CD14-positive monocyte (primary cell): ENCODE results near the gene MEOX2. TPM values are rescaled to one million over a fixed set of nuclear protein-coding genes. Genes with fewer than 3 reads are reported as not detected.

Source experiments
- DNase-seq, 3 donors: peaks; one replicate each; pipeline ENCODE4 v3.0.0-alpha.2; 2011 to 2022
- H2AFZ ChIP-seq: 2 replicates; pipeline ENCODE4 v1.6.0; 2012; ENCODE audit warnings: mild to moderate bottlenecking, low read depth, low read length, inconsistent platforms; ENCODE audit not compliant: insufficient read depth, poor library complexity, severe bottlenecking
- H3K27ac ChIP-seq, 2 donors: 1 replicate in 1 of 2; 2 replicates in 1 of 2; pipeline ENCODE4 v1.5.1; 2012 to 2013; ENCODE audit warnings: low read length in 2 of 2, control low read depth in 1 of 2, inconsistent platforms in 1 of 2, low read depth in 1 of 2, mild to moderate bottlenecking in 1 of 2
- H3K27me3 ChIP-seq, 2 donors: one replicate each; pipeline versions ENCODE4 v1.6.0 to v1.6.1; 2011 to 2013; ENCODE audit warnings: low read length in 2 of 2; ENCODE audit not compliant: control insufficient read depth in 2 of 2, insufficient read depth in 2 of 2
- H3K36me3 ChIP-seq, 2 donors: replicated peaks in 1 of 2; 1 replicate in 1 of 2; 2 replicates in 1 of 2; pipeline versions ENCODE4 v1.5.1 to v1.6.1; 2012 to 2013; ENCODE audit warnings: low read length in 2 of 2, control low read depth in 1 of 2, inconsistent platforms in 1 of 2, mild to moderate bottlenecking in 1 of 2; ENCODE audit not compliant: insufficient read depth in 2 of 2, control insufficient read depth in 1 of 2
- H3K4me1 ChIP-seq, 2 donors: 1 replicate in 1 of 2; 2 replicates in 1 of 2; pipeline versions ENCODE4 v1.5.1 to v1.6.1; 2012 to 2013; ENCODE audit warnings: low read length in 2 of 2, control low read depth in 1 of 2, inconsistent platforms in 1 of 2, mild to moderate bottlenecking in 1 of 2, moderate library complexity in 1 of 2; ENCODE audit not compliant: insufficient read depth in 2 of 2, control insufficient read depth in 1 of 2
- H3K4me2 ChIP-seq: replicated peaks from 2 replicates; pipeline ENCODE3; 2012; ENCODE audit warnings: low read length, moderate library complexity, mild to moderate bottlenecking; ENCODE audit not compliant: poor library complexity, severe bottlenecking; ENCODE audit errors: extremely low read depth
- H3K4me3 ChIP-seq, 3 experiments: fragments of 200-600 bp in 1 of 3; sonication (generic) in 1 of 3; replicated peaks in 1 of 3; 1 replicate in 2 of 3; 2 replicates in 1 of 3; pipeline ENCODE4 v1.5.1; 2011 to 2013; ENCODE audit warnings: low read length in 3 of 3, mild to moderate bottlenecking in 3 of 3, control low read depth in 2 of 3, low read depth in 2 of 3, inconsistent platforms in 1 of 3, moderate library complexity in 1 of 3
- H3K79me2 ChIP-seq: 2 replicates; pipeline ENCODE4 v1.6.0; 2012; ENCODE audit warnings: mild to moderate bottlenecking, control low read depth, inconsistent platforms, low read length, moderate library complexity; ENCODE audit not compliant: insufficient read depth
- H3K9ac ChIP-seq: 2 replicates; pipeline ENCODE4 v1.6.0; 2017; ENCODE audit warnings: low read length, mild to moderate bottlenecking; ENCODE audit not compliant: insufficient read depth, poor library complexity, severe bottlenecking
- H3K9me3 ChIP-seq, 2 donors: replicated peaks in 1 of 2; 1 replicate in 1 of 2; 2 replicates in 1 of 2; pipeline versions ENCODE4 v1.5.1 to v1.6.1; 2012 to 2013; ENCODE audit warnings: low read length in 2 of 2, control low read depth in 1 of 2; ENCODE audit not compliant: control insufficient read depth in 1 of 2, insufficient read depth in 1 of 2
- H4K20me1 ChIP-seq: 2 replicates; pipeline ENCODE4 v1.6.0; 2012; ENCODE audit warnings: mild to moderate bottlenecking, low read length, control low read depth, moderate library complexity; ENCODE audit not compliant: insufficient read depth
- H3K27ac Mint-ChIP-seq, 7 donors: one replicate each; pipeline ENCODE4 v1.8.0; 2020; ENCODE audit warnings: mild to moderate bottlenecking in 7 of 7, mixed read lengths in 7 of 7, moderate library complexity in 6 of 7, inconsistent platforms in 2 of 7
- H3K27me3 Mint-ChIP-seq, 3 donors: one replicate each; pipeline ENCODE4 v1.8.0; 2021 to 2022; ENCODE audit warnings: low read depth in 3 of 3, mild to moderate bottlenecking in 3 of 3, mixed read lengths in 3 of 3, moderate library complexity in 3 of 3, inconsistent platforms in 1 of 3
- H3K36me3 Mint-ChIP-seq, 2 donors: one replicate each; pipeline ENCODE4 v1.8.0; 2020; ENCODE audit warnings: mixed read lengths in 2 of 2, inconsistent platforms in 1 of 2, mild to moderate bottlenecking in 1 of 2
- H3K4me1 Mint-ChIP-seq: one replicate; pipeline ENCODE4 v1.8.0; 2020; ENCODE audit warnings: mild to moderate bottlenecking, mixed read lengths
- H3K4me3 Mint-ChIP-seq, 2 donors: one replicate each; pipeline ENCODE4 v1.8.0; 2020; ENCODE audit warnings: mild to moderate bottlenecking in 2 of 2, mixed read lengths in 2 of 2, moderate library complexity in 1 of 2
- H3K9me3 Mint-ChIP-seq, 7 donors: one replicate each; pipeline ENCODE4 v1.8.0; 2020 to 2022; ENCODE audit warnings: mixed read lengths in 7 of 7, mild to moderate bottlenecking in 6 of 7, moderate library complexity in 6 of 7, inconsistent platforms in 2 of 7
- CTCF ChIP-seq: fragments of 200-600 bp; IDR thresholded peaks from one replicate; pipeline ENCODE4 v1.8.0; 2022; ENCODE audit warnings: antibody characterized with exemption, mild to moderate bottlenecking
- WGBS: methylation state at CpG from one replicate; pipeline ENCODE4 v1.1.5; 2013; ENCODE audit warnings: missing lambda C conversion rate; ENCODE audit not compliant: insufficient coverage; 5-methylcytosine and 5-hydroxymethylcytosine counted together
- intact Hi-C, 2 donors: fragments of 100-400 bp; cut with micrococcal nuclease; formaldehyde crosslinking; loops; one replicate each; pipeline versions ENCODE4 v1.15.0 to v1.15.1; 2023
- polyA plus RNA-seq, 3 donors: library from polyadenylated mRNA; depleted of rRNA in 1 of 3; unstranded in 2 of 3; stranded (reverse) in 1 of 3; fragments of 300-500 nt in 2 of 3; fragments of >200 nt in 1 of 3; fragmentation: Illumina TruSeq in 2 of 3; gene quantifications; 1 replicate in 2 of 3; 2 replicates in 1 of 3; pipeline ENCODE4 v1.2.3, GENCODE V29; 2012 to 2021

Gene MEOX2
- polyA plus RNA-seq, 3 donors = not detected

- Mint-ChIP-seq H3K9me3 (peaks cover 0 to 4% (median 2%) of the 10 kb centered on the region in 7 donors), H3K36me3 (no peaks in the 10 kb centered on the region), H3K27me3 (no peaks in the 10 kb centered on the region), H3K27ac (no peak overlapping the region), H3K4me1 (no peaks in the 10 kb centered on the region), H3K4me3 (no peak overlapping the region)
- H3K27me3 ChIP-seq = no peaks in the 10 kb centered on the region
- no peak overlapping the region for H2AFZ ChIP-seq
- intact Hi-C loops = no loop called here
- no peak overlapping the region for H3K4me2 ChIP-seq
- 83% methylated on average over 1 of the region's 2 CpGs for WGBS
- H4K20me1 ChIP-seq = no peaks in the 10 kb centered on the region
- no peak overlapping the region for H3K27ac ChIP-seq
- no peaks in the 10 kb centered on the region for H3K9me3 ChIP-seq
- H3K36me3 ChIP-seq = no peaks in the 10 kb centered on the region
- H3K79me2 ChIP-seq = no peaks in the 10 kb centered on the region
- TF ChIP-seq CTCF = no peak
- no peak overlapping the region for H3K4me3 ChIP-seq
- H3K9ac ChIP-seq = no peak overlapping the region
- no peak for DNase-seq
- no peaks in the 10 kb centered on the region for H3K4me1 ChIP-seq
These were observed 118.8 kb downstream of the MEOX2 start for GRCh38 chr7:15567652-15568051.

- H3K4me3 Mint-ChIP-seq = no peak overlapping the region
- Histone ChIP-seq H4K20me1 (no peaks in the 10 kb centered on the region), H3K9me3 (no peaks in the 10 kb centered on the region), H3K4me1 (no peaks in the 10 kb centered on the region), H2AFZ (no peak overlapping the region), H3K27ac (no peak overlapping the region), H3K9ac (no peak overlapping the region), H3K79me2 (no peaks in the 10 kb centered on the region), H3K36me3 (no peaks in the 10 kb centered on the region), H3K4me3 (no peak overlapping the region), H3K4me2 (no peak overlapping the region), H3K27me3 (no peaks in the 10 kb centered on the region)
- DNase-seq = no peak
- H3K27ac Mint-ChIP-seq = no peak overlapping the region
- H3K36me3 Mint-ChIP-seq = no peaks in the 10 kb centered on the region
- peaks cover 0 to 4% (median 2%) of the 10 kb centered on the region in 7 donors for H3K9me3 Mint-ChIP-seq
- WGBS = no CpG with 5 or more reads among the region's 3 CpGs
- intact Hi-C loops = no loop called here
- no peaks in the 10 kb centered on the region for H3K4me1 Mint-ChIP-seq
- no peak for TF ChIP-seq CTCF
- no peaks in the 10 kb centered on the region for H3K27me3 Mint-ChIP-seq
These were observed 119.4 kb downstream of the MEOX2 start for GRCh38 chr7:15567036-15567435.
